Activated T-helper 1 cell treated with anti-CD3 and anti-CD28 coated beads, Interleukin-12 subunit alpha, Interleukin-12 subunit beta, Interleukin-2, Interleukin-4 antibody, amounts not matched to agents 30 ng/mL and 10 ng/mL and 1 ng/mL, durations not matched to agents 14 hours and 24 hours and 36 hours (primary cell): ENCODE results near the gene IPP. TPM values are rescaled to one million over a fixed set of nuclear protein-coding genes. Genes with fewer than 3 reads are reported as not detected.

ENCODE experiments used
- DNase-seq: peaks from one replicate; pipeline ENCODE4 v3.0.0; 2021; ENCODE audit warnings: low spot score
- H3K27ac Mint-ChIP-seq: one replicate; pipeline ENCODE4 v1.8.0; 2021; ENCODE audit warnings: mild to moderate bottlenecking, mixed read lengths
- H3K27me3 Mint-ChIP-seq: one replicate; pipeline ENCODE4 v1.8.0; 2022; ENCODE audit warnings: mild to moderate bottlenecking, moderate library complexity, mixed read lengths; ENCODE audit not compliant: insufficient read depth
- H3K36me3 Mint-ChIP-seq: one replicate; pipeline ENCODE4 v1.8.0; 2021; ENCODE audit warnings: low read depth, mixed read lengths
- H3K4me1 Mint-ChIP-seq: one replicate; pipeline ENCODE4 v1.8.0; 2021; ENCODE audit warnings: low read depth, mixed read lengths
- H3K4me3 Mint-ChIP-seq: one replicate; pipeline ENCODE4 v1.8.0; 2021; ENCODE audit warnings: mild to moderate bottlenecking, moderate library complexity, mixed read lengths
- H3K9me3 Mint-ChIP-seq: one replicate; pipeline ENCODE4 v1.8.0; 2021; ENCODE audit warnings: mixed read lengths
- intact Hi-C: fragments of 100-400 bp; cut with micrococcal nuclease; formaldehyde crosslinking; loops from one replicate; pipeline ENCODE4 v1.15.1; 2024
- total RNA-seq: library from RNA; stranded (reverse); gene quantifications from 2 replicates; pipeline ENCODE4 v1.2.3, GENCODE V29; 2022

IPP gene
- total RNA-seq: 12.3 and 13.9 TPM in 2 replicates

DNA sequence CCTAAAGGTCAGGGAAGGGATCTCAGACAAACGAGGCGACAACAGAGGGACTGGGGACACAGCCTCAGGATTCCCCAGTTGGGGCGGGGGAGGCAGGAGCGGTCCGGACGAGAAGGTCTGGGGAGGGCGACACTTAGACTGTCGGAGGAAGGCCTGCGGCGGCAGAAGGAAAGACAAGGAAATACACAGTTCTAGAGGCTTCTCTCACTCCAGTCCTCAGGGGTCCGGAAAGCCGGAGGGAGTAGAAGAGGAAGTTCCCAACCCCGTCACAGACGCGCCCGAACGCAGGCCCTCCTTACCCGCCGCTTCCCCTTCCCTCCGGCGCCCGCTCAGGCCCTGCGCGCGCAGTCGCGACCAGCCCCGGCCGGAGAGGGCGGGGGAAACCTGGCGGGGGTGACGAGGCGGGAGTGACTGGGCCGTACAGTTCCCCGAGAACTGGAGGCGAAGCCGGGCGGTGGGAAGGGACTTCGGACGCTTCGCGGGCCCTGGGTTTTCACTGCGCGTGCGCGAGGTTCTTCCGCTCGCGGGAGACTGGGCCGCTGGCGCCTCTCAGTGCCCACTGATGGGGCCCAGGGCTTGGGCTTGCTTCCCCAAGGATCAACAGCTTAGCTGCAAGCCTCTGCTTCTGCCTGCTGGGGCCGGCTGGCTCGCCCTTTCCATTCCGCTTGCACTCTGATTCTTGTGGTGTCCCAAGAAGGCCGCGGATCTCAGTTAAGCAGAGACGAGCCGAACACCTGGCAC is at the start of gene IPP:
Gene IPP (minus strand): TSS at position 356 of the 741 bp plus-strand sequence. CDS start 4,242 bp downstream, outside the sequence.
- Mint-ChIP-seq H3K9me3 (peaks cover 10% of the 10 kb centered on the region), H3K27me3 (no peaks in the 10 kb centered on the region), H3K36me3 (peaks cover 3% of the 10 kb centered on the region), H3K4me1 (peaks cover 10% of the 10 kb centered on the region), H3K27ac (peak within 1 kb of the TSS; percentile 96), H3K4me3 (peak within 1 kb of the TSS; percentile 98)
- DNase-seq: peak; percentile 96
- intact Hi-C loops: loop anchor here (1.0 to 5.0 kb wide), 9 partner anchors 53 to 738 kb away; partner anchors contain the start of genes GPBP1L1, HECTD3, MAST2 and PIK3R3

DNA sequence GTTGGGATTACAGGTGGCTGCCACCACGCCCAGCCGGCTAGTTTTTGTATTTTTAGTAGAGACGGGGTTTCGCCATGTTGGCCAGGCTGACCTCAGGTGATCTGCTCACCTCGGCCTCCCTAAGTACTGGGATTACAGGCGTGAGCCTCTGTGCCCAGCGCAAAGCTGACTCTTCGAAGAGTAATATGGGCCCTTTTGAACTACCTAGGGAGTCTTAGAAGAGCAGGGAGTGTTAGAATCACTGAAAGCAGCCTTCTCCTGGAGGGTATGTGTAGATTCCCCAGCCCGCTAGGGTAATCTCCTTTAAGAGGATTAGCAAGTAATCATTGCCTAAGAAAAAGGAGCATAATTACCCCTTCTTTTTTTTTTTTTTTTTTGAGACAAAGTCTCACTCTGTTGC is 46.5 kb upstream of the IPP start:
- Mint-ChIP-seq H3K27ac (no peak overlapping the region), H3K27me3 (peaks cover 15% of the 10 kb centered on the region), H3K4me1 (no peaks in the 10 kb centered on the region), H3K4me3 (no peak overlapping the region), H3K9me3 (no peaks in the 10 kb centered on the region), H3K36me3 (no peaks in the 10 kb centered on the region)
- no peak for DNase-seq
- intact Hi-C loops: no loop called here

DNA sequence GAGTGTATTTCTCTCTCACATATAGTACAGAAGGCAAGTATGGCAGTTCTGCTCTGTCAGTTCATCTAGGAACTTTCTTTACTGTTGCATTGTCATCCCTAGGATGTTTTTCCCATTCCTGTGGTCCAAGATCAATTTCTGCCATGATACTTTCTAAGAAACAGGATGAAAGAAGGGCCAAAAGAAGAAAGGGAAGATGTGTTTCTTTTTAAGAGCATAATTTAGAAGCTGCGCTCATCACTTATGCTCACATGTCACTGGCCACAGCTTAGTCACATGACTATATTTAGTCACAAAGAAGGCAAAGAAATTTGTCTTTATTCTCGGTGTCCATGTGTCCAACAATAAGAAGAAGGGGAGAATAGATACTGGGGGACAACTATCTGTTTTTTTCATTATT is 45.9 kb upstream of the IPP start:
- H3K9me3 Mint-ChIP-seq: no peaks in the 10 kb centered on the region
- H3K36me3 Mint-ChIP-seq: no peaks in the 10 kb centered on the region
- no peak overlapping the region for H3K4me3 Mint-ChIP-seq
- intact Hi-C loops: no loop called here
- no peak overlapping the region for H3K27ac Mint-ChIP-seq
- DNase-seq: no peak
- peaks cover 20% of the 10 kb centered on the region for H3K27me3 Mint-ChIP-seq
- no peaks in the 10 kb centered on the region for H3K4me1 Mint-ChIP-seq

DNA sequence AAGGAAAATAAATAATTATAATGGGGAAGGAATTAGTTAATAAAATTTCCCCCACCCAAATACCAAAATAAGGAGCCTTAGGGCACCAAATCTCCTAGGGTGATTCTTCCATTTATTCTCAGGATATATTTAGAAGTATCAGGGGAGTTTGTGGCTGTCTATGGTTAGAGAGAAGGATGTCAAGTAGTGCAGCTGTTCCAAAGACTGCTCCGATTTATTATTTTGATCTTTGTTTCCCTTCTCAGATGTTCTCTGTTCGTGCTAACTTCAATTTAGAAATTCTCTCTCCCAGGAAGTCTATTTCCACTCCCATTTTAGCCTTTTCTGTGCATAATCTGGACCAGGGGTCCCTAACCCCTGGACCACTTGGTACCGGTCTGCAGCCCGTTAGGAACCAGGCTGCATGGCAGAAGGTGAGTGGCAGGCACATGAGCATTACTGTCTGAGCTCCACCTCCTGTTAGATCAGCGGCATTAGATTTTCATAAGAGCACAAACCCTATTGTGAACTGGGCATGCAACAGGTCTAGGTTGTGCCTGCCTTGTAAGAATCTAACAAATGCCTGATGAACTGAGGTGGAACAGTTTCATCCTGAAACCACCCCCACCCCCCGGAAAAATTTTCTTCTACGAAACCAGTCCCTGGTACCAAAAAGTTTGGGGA is 43.6 kb upstream of the IPP start:
- Mint-ChIP-seq H3K27me3 (peaks cover 26% of the 10 kb centered on the region), H3K4me1 (no peaks in the 10 kb centered on the region), H3K27ac (no peak overlapping the region), H3K4me3 (no peak overlapping the region), H3K9me3 (no peaks in the 10 kb centered on the region), H3K36me3 (no peaks in the 10 kb centered on the region)
- intact Hi-C loops: no loop called here
- no peak for DNase-seq

DNA sequence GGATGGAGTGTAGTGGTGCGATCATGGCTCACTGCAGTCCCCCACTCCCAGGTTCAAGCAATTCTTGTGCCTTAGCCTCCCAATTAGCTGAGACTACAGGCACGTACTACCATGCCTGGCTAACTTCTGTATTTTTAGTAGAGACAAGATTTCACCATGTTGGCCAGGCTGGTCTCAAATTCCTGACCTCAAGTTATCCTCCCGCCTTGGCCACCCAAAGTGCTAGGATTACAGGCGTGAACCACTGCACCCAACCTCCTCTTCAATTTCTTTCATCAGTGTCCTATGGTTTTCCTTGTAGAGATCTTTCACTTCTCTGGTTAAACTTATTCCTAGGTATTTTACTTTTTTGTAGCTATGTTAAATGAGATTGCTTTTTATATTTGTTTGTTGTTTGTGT is 42.3 kb upstream of the IPP start:
- H3K27ac Mint-ChIP-seq: no peak overlapping the region
- intact Hi-C loops: no loop called here
- DNase-seq: no peak
- peaks cover 26% of the 10 kb centered on the region for H3K27me3 Mint-ChIP-seq
- H3K36me3 Mint-ChIP-seq: no peaks in the 10 kb centered on the region
- H3K4me3 Mint-ChIP-seq: no peak overlapping the region
- H3K4me1 Mint-ChIP-seq: no peaks in the 10 kb centered on the region
- H3K9me3 Mint-ChIP-seq: no peaks in the 10 kb centered on the region

DNA sequence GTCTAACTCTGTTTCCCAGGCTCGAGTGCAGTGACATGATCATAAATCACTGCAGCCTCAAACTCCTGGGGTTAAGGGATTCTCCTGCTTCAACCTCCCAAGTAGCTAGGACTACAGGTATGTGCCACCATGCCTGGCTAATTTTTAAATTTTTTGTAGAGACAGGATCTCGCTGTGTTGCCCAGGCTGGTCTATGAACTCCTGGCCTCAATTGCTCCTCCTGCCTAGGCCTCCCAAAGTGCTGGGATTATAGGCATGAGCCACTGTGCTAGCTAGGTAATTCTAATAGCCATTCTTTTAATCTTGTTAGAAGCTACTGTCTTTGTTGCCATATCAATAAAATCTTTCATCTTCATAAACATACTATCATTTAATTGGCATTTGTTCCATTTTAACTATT is 39.1 kb upstream of the IPP start:
- Mint-ChIP-seq H3K4me3 (no peak overlapping the region), H3K36me3 (no peaks in the 10 kb centered on the region), H3K4me1 (peaks cover 9% of the 10 kb centered on the region), H3K27me3 (peaks cover 31% of the 10 kb centered on the region), H3K9me3 (no peaks in the 10 kb centered on the region), H3K27ac (no peak overlapping the region)
- intact Hi-C loops: no loop called here
- DNase-seq: no peak

DNA sequence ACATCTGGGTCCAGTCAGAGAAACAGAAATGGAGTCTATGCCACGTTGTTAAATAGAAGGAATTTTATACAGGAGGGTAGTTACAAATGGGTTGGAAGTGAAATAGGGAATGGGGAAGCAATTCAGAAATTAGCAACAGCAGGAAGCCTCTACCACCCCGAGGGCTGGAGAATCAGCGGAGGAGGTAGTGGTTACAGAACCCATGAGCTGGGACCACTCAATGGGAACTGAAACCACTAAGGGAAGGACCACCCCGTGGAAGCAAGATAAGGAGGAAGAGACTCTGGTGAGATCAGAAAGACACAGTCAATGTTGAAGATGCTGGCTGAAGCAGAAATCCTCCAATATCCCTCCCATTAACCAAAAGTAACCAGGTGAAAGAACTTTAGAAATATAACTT is 37.5 kb upstream of the IPP start:
- Mint-ChIP-seq H3K4me1 (peaks cover 9% of the 10 kb centered on the region), H3K36me3 (no peaks in the 10 kb centered on the region)
- intact Hi-C loops: no loop called here

DNA sequence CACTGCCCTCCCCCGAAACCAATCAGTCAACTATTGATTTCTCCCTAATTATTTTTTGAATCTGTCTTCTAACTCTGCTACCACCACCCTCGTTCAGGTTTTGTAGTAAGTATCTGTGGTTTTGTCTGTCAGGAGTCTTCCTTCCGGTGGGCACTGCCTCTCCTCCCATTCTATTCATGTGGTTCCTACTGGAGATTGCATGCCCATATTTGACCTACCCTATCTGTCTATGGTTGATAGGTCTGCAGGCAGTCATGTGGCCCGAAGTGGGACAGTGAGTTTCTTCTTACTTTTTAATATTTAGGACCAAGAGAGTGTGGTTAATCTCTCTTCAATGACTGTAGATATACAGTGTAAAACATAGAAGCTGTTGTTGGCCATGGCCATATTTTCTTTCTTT is 35.1 kb upstream of the IPP start:
- intact Hi-C loops: no loop called here
- no peaks in the 10 kb centered on the region for H3K9me3 Mint-ChIP-seq
- H3K4me1 Mint-ChIP-seq: peaks cover 9% of the 10 kb centered on the region
- peak overlapping the region; percentile 67 for H3K4me3 Mint-ChIP-seq
- peak; percentile 18 for DNase-seq
- no peak overlapping the region for H3K27ac Mint-ChIP-seq
- peaks cover 19% of the 10 kb centered on the region for H3K27me3 Mint-ChIP-seq
- H3K36me3 Mint-ChIP-seq: no peaks in the 10 kb centered on the region

More for the DNA sequence above, 37.5 kb upstream of the IPP start:
- Mint-ChIP-seq H3K4me3 (no peak overlapping the region), H3K9me3 (no peaks in the 10 kb centered on the region), H3K27ac (no peak overlapping the region), H3K27me3 (peaks cover 32% of the 10 kb centered on the region)
- no peak for DNase-seq

DNA sequence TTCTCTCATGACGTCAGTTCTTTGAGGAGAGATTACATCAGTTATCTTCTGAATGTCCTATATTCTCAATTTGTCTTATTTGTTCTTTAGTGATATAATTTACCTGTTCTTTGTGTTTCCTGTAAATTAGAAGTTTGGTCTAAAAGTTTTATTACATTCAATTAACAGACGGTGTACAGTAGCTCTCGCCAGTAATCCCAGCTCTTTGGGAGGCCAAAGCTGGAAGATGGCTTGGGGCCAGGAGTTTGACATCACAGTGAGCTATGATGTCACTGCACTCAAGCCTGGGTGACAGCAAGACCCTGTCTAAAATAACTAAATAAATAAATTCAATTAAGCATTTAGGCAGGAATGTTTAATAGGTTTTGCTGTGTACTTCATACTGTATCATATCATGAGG is 25.3 kb upstream of the IPP start:
- H3K36me3 Mint-ChIP-seq: peaks cover 1% of the 10 kb centered on the region
- intact Hi-C loops: no loop called here
- H3K9me3 Mint-ChIP-seq: no peaks in the 10 kb centered on the region
- H3K4me3 Mint-ChIP-seq: no peak overlapping the region
- H3K4me1 Mint-ChIP-seq: no peaks in the 10 kb centered on the region
- no peak for DNase-seq
- H3K27me3 Mint-ChIP-seq: peaks cover 5% of the 10 kb centered on the region
- no peak overlapping the region for H3K27ac Mint-ChIP-seq

DNA sequence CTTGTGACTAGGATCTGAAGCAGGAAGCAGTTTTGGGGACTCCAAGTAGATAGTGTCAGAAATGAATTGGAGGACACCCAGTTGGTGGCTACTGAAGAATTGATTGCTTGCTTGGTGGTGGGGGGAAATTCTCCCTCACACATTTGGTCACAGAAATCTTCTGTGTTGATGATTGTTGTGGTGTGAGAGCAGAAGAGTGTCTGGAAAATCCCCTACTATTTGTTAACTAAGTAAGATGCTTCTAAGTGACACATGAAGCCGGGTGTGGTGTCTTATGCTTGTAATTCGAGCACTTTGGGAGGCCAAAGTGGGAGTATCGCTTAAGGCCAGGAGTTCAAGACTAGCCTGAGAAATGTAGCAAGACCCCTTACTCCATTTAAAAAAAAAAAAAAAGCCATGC is 22.5 kb upstream of the IPP start:
- H3K4me3 Mint-ChIP-seq: no peak overlapping the region
- no peak overlapping the region for H3K27ac Mint-ChIP-seq
- H3K27me3 Mint-ChIP-seq: peaks cover 2% of the 10 kb centered on the region
- H3K9me3 Mint-ChIP-seq: no peaks in the 10 kb centered on the region
- H3K4me1 Mint-ChIP-seq: no peaks in the 10 kb centered on the region
- intact Hi-C loops: no loop called here
- no peak for DNase-seq
- no peaks in the 10 kb centered on the region for H3K36me3 Mint-ChIP-seq

DNA sequence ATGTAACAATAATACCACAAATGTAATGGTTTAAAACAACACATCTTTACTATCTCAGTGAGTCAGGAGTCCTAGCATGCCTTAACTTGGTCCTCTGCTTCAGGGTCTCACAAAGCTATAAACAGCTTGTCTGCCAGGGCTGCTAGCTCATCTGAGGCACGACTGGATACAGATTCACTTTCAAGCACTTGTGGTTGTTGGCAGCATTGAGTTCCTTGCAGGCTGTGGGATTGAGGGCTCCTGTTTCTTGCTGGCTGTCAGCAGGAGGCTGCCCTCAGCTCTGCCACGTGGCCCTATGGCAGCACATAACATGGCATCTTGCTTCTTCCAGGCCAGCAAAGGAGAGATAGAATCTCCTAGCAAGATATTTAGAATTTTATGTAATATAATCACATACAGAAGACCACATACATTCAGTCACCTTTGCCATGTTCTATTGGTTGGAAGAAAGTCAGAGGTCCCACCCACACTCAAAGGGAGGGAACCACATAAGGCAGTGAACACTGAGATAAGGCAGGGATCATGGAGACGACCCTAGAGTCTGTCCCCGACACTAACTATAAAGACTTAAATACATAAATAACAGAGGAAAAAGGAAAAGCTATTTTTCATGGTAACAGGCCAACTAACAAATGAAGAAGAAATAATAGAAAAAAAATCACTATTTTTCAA is 18.9 kb upstream of the IPP start:
- Mint-ChIP-seq H3K27me3 (peaks cover 5% of the 10 kb centered on the region), H3K36me3 (no peaks in the 10 kb centered on the region), H3K9me3 (no peaks in the 10 kb centered on the region), H3K4me3 (no peak overlapping the region), H3K27ac (no peak overlapping the region), H3K4me1 (no peaks in the 10 kb centered on the region)
- intact Hi-C loops: no loop called here
- DNase-seq: no peak

DNA sequence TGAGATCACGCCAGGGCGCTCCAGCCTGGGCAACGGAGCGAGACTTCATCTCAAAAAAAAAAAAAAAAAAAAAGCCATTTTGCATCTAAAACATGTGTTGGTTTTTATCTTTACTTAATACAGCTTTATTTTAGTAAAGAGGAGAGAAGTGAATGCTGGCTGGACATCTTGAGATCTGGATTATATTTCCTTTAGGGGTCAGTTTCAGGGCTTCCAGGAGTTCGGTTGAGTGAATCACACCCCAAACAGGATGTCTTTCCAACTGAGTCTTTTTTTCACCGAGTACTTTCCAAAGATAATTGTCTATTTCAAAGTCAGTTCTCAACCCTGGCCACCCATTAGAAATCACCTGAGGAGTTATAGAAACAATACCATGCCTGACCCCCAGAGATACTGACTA is 16.6 kb upstream of the IPP start:
- H3K27me3 Mint-ChIP-seq: peaks cover 12% of the 10 kb centered on the region
- H3K4me3 Mint-ChIP-seq: no peak overlapping the region
- H3K36me3 Mint-ChIP-seq: no peaks in the 10 kb centered on the region
- no peak overlapping the region for H3K27ac Mint-ChIP-seq
- DNase-seq: no peak
- H3K9me3 Mint-ChIP-seq: no peaks in the 10 kb centered on the region
- H3K4me1 Mint-ChIP-seq: no peaks in the 10 kb centered on the region
- intact Hi-C loops: no loop called here
